ENCODE measurements around the gene TSGA10IP.

TSGA10IP gene

DNA sequence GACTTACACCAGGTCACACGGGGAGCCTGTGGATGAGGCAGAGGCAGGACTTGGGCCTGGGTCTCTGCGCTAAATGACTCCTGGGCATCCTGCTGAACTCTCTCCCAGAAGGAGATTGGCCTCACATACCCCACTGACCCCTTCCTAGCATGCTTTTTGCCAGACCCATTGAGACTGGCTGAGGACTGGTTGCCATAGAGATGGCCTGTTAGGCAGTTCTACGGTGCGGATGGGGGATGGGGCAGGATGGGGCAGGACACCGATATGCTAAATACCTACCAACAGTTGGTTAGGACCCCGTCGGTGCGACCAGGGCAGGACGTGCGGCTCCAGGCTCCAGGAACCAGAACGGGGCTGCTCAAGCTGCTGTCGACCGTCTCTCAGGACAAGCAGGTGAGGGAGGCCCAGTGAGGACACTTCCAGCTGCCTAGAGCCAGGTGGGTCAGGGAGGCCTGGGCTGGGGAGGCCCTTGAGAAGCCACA is at the start of gene TSGA10IP:
Gene TSGA10IP, plus strand, starts transcription at position 51 of the 482 bp plus-strand sequence. Its CDS starts 196 bp downstream, at position 247.
- no peak for DNase-seq (ENCODE audit: low spot score)

DNA sequence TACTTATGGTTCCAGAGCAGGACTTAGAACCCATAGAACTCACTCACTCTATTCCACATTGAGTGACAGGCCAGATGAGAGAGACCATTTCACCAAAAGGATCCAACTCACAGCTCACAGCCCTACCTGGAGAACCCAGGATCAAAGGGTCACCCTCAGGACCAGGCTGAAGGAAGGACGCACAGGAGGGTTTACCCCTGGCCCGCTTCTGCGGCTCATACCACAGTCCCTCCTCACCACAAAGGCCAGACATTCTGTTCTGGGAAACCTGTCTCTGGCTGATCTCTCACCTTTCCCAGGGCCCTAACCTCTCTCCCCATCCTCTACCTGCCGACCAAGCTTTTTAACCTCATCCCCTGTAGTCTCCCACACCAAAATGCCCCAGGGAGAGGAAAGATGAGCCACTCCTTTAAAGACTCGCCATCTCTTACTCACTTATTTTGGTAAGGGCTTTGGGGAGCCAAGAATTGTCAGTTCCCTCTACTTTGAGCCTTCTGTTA is 49.7 kb upstream of the TSGA10IP start:
- no peak for DNase-seq (ENCODE audit: low spot score)

DNA sequence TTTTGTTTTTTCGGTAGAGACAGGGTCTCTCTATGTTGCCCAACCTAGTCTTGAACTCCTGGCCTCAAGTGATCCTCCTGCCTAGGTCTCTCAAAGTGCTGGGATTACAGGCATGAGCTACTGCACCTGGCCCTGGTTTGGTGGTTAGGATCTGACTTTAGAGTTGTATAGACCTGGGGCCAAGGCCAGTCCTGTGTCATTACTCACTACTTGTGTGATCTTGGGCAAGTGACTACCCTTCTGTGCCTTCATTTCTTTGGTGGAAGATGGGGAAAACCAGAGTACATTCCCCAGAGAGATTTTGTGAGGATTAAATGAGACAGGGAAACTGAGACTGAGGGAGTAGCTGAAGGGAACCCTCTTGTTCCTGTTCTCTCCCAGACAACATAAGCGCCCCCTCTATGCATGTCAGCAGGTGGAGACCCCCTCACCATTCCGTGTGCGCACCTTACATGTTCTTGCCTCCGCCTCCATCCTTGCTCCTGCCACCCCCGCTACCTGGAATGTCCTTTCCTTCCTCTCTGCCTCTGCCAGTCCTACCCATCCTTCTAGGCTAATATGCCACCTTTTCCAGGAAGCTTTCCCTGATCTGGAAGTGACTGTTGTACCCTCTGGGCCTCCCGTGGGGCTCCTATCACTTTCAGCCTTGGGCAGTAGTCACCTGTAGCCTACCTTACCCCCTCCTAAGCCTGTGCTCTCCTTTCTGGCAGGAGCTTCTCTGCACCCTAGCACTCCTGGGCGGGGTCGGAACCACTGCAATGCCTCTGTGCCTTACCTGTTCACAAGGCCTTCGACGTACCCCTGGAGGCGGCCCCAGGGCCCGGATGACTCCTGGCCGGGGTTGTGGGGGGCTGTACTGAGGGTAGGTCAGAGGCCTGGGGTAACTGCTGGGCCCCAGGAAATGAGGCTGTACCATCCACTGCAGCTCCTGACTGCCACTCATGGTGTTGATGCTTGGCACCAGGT is 49.0 kb upstream of the TSGA10IP start:
- no peak for DNase-seq (ENCODE audit: low spot score)

DNA sequence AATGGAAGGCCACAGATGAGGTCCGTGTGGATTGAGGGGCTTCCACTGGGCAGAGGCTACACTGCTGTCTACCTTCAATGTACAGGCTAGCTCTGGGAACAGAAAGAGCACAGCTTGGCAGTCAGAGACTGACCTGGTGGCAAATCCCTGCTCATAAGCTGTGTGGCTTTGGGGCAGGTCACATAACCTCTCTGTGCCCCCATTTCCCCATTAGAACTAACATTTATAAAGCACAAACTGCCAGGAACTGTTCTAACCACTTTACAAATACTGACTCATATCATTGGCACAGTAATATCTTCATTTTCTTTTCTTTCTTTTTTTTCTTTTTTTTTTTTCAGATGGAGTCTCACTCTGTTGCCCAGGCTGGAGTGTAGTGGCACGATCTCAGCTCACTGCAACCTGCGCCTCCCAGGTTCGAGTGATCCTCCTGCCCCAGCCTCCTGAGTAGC is 48.2 kb upstream of the TSGA10IP start:
- no peak for DNase-seq (ENCODE audit: low spot score)

DNA sequence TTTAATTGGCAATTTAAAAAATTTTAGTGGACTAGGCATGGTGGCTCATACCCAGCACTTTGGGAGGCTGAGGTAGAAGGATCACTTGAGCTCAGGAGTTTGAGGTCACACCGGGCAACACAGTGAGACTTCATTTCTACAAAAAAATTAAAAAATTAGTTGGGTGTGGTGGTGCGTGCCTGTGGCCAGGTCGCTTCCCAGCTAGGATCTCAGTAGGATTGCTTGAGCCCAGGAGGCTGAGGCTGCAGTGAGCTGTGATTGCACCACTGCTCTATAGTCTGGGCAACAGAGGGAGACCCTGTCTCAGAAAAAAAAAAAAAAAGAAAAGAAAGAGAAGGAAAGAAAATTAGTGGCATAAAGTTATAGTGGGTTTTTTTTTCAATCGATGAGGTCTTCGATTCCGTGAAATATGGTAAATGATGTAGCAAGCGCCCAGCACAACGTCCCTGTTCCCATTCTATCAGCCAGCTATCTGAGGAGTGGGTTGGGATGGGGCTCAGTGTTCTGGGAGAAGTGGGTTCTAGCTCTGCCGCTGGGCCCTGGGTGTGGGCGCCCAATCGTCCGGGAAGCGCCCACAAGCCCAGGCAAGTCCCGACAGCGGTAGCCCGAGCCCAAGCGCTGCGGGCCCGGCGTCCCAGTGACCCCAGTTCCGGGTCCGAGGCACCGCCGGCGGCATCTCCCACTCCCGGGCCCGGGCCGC is 46.5 kb upstream of the TSGA10IP start:
- DNase-seq (ENCODE audit: low spot score) = no peak

DNA sequence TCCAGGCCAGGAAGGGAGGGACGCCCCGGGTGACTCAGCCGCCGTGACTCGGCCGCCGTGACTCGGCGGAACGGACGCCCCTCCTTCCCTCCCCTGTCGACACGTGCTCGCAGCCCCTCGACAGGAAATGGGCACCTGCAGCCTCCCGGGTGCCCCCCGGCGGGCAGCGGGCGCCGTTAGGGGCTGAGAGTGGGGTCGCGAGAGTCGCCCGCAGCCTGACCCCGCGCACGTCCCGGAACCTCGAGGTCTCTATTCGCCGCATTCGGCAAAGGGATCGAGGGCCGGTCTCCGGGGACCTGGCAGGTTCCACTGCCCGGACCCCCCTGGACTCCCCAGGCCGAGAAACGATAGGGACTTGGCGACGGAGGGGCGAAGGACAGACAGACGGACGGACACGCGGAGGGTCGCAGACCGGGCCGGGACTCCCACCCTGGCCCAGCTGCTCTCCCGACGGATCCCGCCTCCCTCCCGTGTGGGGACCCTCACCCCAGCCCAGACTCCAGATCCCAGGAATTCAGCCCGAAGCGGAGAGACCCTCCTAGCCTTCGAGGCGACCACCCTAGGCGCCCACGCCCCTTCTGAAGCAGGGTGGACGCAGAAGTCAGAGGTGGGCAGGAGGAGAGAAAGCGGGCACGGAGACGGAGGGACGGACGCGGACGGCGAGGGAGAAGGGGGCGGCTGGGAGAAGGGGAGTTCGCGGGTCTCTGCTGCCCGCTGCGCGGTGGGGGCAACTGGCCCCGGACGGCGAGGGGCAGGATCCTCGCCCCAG is 45.7 kb upstream of the TSGA10IP start:
- no peak for DNase-seq (ENCODE audit: low spot score)

DNA sequence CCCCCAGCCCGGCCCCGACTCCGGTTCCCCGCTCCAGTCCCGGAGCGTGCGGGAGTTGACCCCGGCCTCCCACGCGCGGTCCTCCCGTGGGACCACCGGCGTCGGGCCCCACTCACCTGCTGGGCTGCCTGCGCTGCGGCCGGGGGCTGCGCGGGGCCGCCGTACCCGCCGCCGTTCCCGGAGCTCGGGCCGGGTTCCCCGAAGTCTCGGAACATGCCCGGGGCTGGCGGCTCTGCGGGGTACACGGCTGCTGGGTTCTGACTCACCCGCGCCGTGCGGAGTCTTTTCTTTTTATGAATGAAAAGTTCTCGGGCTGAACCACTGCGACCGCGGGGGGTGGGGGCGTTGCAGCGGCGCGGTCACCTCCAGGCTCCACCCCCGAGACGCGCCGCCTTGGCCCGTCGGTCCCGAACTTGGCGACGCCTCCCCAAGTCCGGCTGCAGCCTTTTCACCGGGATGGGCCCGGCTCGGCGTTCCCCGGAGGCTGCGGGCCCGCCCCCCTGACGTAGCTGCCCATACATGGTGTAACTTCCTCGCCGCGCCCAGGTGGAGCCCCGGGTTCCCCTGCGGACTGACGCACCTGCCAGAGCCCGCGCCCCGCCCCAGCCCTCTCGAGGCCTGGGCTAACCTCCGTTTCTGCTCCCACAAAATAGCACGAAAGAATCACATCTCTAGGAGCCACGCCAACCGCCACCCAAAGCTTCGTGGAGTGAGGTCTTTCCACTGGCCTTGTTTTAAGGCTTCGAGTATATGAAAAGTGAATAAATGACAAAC is 45.0 kb upstream of the TSGA10IP start, which contains the start of gene FOSL1:
Gene FOSL1, minus strand, starts transcription at position 264 of the 774 bp plus-strand sequence. Its CDS starts 49 bp downstream, at position 215.
- DNase-seq (ENCODE audit: low spot score) = peak; percentile 87

DNA sequence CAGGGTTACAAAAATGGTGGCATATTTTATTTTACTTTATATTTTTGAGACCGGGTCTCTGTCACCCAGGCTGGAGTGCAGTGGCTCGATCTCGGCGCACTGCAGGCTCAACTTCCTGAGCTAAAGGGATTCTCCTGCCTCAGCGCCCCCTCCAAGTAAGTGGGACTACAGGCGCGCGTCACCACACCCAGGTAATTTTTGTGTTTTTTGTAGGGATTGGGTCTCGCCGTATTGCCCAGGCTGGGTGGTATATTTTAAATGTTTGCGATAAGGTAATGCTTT is 44.4 kb upstream of the TSGA10IP start:
- DNase-seq (ENCODE audit: low spot score) = no peak

DNA sequence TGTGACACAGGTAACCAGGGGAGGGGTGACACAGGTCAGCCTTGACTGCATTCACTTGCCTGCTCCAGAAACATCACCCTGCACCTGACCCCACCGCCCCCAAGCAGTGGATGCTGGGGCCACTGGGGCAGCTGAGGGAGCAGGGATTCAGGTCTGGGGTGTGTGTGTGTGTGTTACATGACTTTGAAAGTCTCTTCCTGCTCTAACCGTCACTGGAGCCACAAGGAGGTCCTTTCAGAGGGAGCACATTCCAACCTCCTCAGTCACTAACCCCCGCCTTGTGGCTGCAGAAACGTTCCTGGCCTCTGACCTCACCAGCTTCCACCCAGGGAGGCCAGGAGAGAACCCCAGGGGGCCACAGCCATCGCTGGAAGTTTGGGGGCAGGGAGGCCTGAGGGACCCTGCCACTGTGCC is 42.2 kb upstream of the TSGA10IP start:
- no peak for DNase-seq (ENCODE audit: low spot score)

DNA sequence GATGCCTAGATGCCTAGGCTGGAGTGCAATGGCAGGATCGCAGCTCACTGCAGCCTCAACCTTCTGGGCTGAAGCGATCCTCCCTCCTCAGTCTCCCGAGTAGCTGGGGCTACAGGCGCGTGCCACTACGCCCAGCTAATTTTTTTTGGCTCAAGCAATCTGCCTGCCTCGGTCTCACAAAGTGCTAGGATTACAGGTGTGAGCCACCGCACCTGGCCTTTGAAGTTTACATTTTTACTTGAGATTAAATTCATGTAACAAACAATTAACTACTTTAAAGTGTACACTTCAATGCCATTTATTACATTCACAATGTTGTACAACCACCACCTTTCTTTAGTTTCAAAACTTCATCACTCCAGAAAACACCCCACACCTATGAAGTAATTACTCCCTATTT is 41.6 kb upstream of the TSGA10IP start:
- no peak for DNase-seq (ENCODE audit: low spot score)

DNA sequence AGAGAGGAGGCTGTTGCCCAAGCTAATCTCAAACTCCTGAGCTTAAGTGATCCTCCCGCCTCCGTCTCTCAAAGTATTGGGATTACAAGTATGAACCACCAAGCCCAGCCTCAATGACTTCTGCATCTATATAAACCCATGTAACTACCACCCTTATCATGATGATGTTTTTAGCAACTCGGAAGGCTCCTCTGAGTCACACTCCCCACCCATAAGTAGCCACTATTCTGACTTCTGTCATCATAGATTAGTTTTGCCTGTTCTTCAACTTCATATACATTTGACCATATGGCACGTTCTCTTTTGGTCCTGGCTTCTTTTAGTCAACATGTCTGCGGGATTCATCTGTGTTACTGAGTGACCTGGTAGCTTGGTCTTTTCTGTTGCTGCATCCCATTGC is 38.7 kb upstream of the TSGA10IP start:
- no peak for DNase-seq (ENCODE audit: low spot score)

DNA sequence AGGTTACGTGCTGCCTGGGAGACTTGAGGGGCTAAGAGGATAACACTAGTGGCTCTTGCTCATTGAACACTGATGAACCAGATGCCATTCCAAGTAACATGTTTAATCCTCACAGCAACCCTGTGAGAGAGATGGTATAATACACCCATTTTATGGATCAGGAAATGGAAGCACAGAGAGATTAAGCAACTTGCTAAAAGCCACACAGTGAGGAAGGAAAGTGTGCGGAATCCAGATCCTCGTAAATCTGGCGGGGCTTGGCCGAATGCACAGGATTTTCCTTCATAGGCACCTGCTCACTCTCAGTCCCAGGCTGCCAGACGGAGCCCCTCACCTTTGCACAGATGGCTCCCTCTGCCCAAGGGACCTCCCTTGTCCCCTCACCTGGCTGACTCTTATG is 37.4 kb upstream of the TSGA10IP start:
- DNase-seq (ENCODE audit: low spot score) = no peak

DNA sequence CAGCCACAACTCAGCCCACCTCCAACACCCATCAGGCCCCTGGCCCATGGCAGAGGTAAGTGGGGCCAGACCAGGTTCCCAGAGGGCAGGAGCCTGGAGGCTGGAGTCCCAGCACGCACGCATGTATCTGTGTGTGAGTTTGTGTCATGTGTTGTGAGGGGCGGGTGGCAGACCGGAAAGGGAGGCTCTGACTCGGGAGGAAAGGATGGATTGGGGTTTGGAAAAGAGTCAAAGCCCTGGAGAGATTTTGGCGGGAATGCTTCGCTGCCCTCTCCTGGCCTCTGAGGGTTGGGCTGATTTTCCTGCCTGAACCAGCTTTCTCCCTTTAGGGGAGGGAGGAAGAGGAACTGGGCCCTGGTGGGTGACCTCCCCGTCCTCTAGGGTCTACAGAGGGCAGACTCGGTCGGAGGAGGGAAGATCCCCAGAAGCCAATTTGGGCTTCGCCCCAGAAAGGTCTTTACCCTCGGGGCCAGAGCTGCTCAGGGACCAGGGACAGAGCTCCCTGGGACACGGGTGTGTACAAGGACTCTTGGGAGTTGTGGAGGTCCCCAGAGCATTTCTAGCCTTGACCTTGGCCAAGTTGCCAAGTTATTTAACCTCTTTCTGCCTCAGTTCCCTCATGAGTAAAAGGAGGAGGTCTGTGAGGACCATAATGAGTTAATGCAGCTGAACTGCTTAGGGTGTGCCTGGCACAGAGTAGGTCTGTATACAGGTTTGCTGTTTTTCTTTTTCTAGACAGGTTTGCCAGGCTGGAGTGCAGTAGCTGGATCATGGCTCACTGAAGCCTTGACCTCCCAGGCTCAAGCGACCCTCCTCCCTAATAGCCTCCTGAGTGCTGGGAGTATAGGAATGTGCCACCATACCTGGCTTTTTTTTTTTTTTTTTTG is 33.4 kb upstream of the TSGA10IP start:
- no peak for DNase-seq (ENCODE audit: low spot score)

DNA sequence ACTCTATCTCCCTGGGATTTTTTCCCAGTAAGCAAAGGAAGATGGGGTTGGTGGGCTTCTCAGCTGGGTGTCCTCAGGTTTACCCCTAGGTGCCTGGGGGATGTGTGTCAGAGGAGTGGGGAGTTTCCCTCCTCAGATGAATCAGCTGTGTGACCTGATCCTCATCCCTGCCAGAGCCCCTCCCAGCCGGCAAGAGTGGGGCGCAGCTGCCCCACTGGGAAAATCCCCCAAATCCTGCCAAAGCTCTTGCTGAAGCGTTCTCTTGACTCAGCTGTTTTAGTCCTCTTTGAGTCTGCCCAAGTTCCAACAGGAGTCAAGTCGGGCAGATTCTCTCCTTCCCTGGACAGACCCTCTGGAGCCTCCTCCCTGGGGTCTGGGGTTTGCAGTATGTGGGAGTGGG is 32.4 kb upstream of the TSGA10IP start:
- DNase-seq (ENCODE audit: low spot score) = no peak

DNA sequence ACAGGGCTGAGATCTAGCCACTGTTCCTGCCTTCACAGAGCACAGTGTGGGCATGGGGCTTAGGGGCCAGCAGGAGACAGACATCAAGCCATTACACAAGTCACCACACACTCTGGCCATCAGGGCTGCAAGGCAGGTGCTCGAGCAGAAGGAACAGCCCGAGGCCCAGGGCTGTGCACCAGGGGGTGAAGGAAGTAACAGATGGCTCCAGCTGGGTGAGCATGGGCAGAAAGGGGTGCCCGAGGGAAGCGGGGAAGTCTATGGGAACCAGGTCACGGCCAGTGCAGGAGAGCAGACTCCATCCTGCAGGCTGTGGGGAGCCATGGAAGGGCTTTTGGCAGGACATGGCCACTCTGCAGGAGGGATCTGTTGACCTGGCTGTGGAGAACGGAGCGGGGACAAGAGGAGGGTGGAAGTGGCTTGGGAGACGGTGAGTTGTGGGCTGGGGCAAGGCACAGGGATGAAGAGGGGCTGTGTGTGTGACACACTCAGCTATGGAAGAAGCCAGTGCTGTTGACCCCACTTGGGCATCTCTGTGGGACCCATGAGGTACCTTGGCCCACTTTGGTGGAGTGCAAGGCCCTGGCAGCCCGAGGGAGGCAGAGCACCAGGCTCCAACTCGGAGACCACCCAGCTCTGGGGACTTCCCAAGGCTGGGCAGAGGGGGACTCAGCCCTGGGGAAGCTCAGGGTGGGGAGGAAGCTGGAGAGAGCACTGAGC is 30.0 kb upstream of the TSGA10IP start:
- no peak for DNase-seq (ENCODE audit: low spot score)

DNA sequence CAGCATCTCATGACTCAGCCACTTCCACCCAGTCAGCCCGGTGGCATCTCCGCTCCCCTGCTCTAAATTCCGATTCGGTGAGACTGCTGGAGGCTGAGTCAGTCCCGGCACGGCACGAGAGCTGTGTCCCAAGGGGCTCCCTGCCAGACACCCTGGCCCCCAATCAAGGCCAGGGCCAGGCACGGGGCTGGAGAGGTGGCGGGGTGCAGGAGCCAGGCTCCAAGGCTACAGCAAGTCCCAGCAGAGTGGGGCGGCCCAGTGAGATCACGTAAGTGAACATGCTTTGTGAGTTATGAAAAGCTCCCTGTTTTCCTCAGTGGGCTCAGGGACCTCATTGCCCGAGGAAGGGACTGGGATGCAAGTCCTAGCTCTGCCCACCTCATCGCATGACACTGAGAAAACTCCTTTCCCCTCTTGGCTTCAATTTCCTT is 29.4 kb upstream of the TSGA10IP start:
- no peak for DNase-seq (ENCODE audit: low spot score)

DNA sequence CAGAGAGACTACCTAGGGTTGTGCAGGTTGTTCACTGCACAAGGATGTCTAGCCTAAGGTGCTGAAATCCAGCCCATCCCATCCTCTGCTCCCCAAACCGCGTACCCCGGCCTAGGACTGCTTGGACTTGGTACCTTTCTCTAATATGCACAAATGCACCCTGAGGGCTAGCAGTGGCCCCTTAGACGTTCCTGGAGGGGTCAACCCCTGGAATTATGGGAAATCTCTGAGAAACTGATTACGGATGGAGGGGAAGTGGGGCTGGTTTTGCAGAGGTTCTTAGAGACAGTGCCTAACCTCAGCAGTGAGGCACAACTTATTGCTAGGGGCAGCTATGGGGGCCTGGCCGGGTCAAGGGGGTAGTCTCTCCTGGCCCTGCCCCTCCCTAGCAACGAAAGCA is 28.9 kb upstream of the TSGA10IP start:
- no peak for DNase-seq (ENCODE audit: low spot score)

DNA sequence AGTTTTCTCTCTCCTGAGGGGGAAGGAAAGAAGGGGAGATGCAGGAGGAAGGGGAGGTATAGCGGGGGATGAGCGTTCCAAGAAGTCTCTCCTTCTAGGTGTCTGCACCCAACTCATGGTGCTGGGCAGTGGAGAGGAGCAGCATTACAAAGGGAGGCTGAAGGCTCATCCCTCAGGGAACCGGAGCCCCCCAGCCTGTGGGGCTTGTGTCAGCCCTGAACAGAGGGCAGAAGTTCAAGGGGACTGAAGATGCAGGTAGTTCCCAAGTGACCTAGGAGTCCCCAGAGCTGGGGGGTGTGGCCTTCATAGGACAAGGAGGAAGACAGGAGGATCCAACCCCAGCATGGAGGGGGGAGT is 28.2 kb upstream of the TSGA10IP start:
- no peak for DNase-seq (ENCODE audit: low spot score)

DNA sequence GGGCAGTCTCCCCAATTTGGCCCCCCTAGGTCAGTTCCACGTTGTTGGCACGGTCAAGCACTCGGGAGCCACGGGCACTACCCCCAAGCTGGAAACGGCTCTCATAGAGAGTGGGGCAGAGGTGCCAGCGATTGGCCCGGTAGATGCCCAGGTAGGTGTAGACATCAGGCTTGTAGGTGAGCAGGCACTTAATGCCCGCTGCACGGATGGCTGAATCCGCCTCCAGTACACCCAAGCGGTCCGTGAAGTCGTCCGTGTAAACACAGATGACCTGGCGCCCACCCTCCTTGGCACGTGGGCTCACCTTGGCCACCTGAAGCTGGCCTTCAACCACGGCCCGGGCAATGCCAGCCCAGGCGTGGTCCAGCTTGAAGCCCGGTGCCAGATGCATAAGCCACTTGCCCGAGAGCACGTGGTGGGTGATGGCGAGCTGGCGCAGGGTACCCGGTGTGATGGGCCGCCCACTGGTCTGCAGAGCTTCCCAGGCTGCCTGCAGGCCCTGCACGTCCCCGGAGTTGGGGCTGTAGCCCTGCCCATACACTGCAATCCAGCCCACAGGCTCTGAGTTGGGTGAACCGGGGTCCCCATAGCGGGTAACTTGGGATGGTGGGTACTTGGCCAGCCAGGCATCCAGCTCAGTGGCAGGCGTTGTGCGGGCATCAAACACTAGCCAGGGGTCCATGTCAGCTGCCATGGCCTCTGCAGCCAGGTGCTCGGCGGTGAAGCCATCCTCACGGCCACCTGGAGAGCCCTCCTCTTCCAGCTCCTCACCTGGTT is 27.7 kb upstream of the TSGA10IP start:
- DNase-seq (ENCODE audit: low spot score) = no peak

All from germinal center (tissue), 1 donor.